Esophagus squamous epithelium (tissue), 4 donors: Measurements from ENCODE around the gene KRCC1.

Experiments
- POLR2A ChIP-seq, 4 donors: fragments of 450-650 bp; IDR thresholded peaks; one replicate each; pipeline ENCODE4 v1.6.1; 2017; ENCODE audit warnings: antibody characterized with exemption in 4 of 4, mild to moderate bottlenecking in 4 of 4, moderate library complexity in 3 of 4
- TF ChIP-seq, protein P1 (sequence below), 6 experiments: fragments of 450-650 bp in 4 of 6; fragments of 200-600 bp in 2 of 6; sonication (generic) in 2 of 6; IDR thresholded peaks; one replicate each; pipeline ENCODE4 v1.5.1; 2016 to 2019; ENCODE audit warnings: antibody characterized with exemption in 6 of 6, mild to moderate bottlenecking in 4 of 6, moderate library complexity in 4 of 6

DNA sequence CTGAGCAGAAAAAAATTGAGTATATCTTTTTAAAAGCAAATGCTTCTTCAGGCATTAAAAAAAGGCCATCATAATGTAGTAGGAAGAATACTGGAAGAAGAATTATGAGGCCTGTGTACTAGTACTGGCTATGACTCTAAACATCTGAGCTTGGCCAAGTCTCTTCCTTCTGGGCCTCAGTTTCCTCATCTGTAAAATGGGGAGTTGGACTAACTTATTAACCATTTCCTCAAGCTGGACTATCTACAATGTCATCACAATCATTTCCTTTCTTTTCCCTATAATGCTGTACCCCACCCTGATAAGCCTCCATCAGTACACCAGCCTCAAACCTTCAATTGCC, 42.9 kb upstream of the KRCC1 start:
- TF ChIP-seq, protein P1, sequence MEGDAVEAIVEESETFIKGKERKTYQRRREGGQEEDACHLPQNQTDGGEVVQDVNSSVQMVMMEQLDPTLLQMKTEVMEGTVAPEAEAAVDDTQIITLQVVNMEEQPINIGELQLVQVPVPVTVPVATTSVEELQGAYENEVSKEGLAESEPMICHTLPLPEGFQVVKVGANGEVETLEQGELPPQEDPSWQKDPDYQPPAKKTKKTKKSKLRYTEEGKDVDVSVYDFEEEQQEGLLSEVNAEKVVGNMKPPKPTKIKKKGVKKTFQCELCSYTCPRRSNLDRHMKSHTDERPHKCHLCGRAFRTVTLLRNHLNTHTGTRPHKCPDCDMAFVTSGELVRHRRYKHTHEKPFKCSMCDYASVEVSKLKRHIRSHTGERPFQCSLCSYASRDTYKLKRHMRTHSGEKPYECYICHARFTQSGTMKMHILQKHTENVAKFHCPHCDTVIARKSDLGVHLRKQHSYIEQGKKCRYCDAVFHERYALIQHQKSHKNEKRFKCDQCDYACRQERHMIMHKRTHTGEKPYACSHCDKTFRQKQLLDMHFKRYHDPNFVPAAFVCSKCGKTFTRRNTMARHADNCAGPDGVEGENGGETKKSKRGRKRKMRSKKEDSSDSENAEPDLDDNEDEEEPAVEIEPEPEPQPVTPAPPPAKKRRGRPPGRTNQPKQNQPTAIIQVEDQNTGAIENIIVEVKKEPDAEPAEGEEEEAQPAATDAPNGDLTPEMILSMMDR (IDR thresholded peaks at IDR 0.05): no peak
- TF ChIP-seq POLR2A (IDR thresholded peaks at IDR 0.05): no peak
